Measurements from ENCODE around the gene LRRC4C.

The LRRC4C gene

GRCh38 chr11:40376331-40376730 lies 1083.1 kb downstream of the LRRC4C start:
- H3K27ac ChIP-seq (ENCODE audit: low read depth, low read length): no peak overlapping the region
- H3K4me1 ChIP-seq (ENCODE audit: control insufficient read depth, insufficient read depth, low read length): no peaks in the 10 kb centered on the region
- H3K9ac ChIP-seq (ENCODE audit: low read length): no peak overlapping the region
- H3K27me3 ChIP-seq (ENCODE audit: control insufficient read depth, insufficient read depth, low read length): no peaks in the 10 kb centered on the region
- no peak overlapping the region for H3K4me3 ChIP-seq (ENCODE audit: low read length)
- no peaks in the 10 kb centered on the region for H3K36me3 ChIP-seq (ENCODE audit: control insufficient read depth, insufficient read depth, low read length)

GRCh38 chr11:40370821-40371616 lies 1088.4 kb downstream of the LRRC4C start:
- H3K4me3 ChIP-seq (ENCODE audit: low read length): no peak overlapping the region
- no peaks in the 10 kb centered on the region for H3K36me3 ChIP-seq (ENCODE audit: control insufficient read depth, insufficient read depth, low read length)
- H3K27me3 ChIP-seq (ENCODE audit: control insufficient read depth, insufficient read depth, low read length): no peaks in the 10 kb centered on the region
- no peak overlapping the region for H3K9ac ChIP-seq (ENCODE audit: low read length)
- no peak overlapping the region for H3K27ac ChIP-seq (ENCODE audit: low read depth, low read length)
- no peaks in the 10 kb centered on the region for H3K4me1 ChIP-seq (ENCODE audit: control insufficient read depth, insufficient read depth, low read length)

GRCh38 chr11:40360206-40360798 lies 1099.2 kb downstream of the LRRC4C start:
- H3K36me3 ChIP-seq (ENCODE audit: control insufficient read depth, insufficient read depth, low read length): no peaks in the 10 kb centered on the region
- no peak overlapping the region for H3K9ac ChIP-seq (ENCODE audit: low read length)
- H3K4me3 ChIP-seq (ENCODE audit: low read length): no peak overlapping the region
- no peaks in the 10 kb centered on the region for H3K27me3 ChIP-seq (ENCODE audit: control insufficient read depth, insufficient read depth, low read length)
- no peak overlapping the region for H3K27ac ChIP-seq (ENCODE audit: low read depth, low read length)
- H3K4me1 ChIP-seq (ENCODE audit: control insufficient read depth, insufficient read depth, low read length): no peaks in the 10 kb centered on the region

DNA sequence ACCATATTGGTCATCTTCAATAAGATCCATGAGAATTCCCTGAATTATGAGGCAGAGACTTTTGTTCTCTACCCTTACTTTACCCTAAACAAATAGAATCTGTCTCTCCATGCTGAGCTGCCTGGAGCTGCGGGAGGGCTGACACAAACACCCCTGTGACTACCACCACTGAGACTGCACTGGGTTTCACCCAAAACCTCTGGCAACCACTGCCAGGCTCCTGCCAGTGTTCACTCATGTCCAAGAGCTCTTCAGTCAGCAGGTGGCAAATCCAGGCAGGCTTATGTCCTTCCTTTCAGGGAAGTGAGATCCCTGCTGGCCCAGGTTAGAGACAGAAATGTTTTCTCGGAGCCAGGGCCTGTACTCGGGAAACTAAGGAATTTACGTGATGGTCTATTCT lies 1105.3 kb downstream of the LRRC4C start:
- Histone ChIP-seq H3K27me3 (ENCODE audit: control insufficient read depth, insufficient read depth, low read length) (no peaks in the 10 kb centered on the region), H3K36me3 (ENCODE audit: control insufficient read depth, insufficient read depth, low read length) (no peaks in the 10 kb centered on the region), H3K27ac (ENCODE audit: low read depth, low read length) (no peak overlapping the region), H3K4me1 (ENCODE audit: control insufficient read depth, insufficient read depth, low read length) (no peaks in the 10 kb centered on the region), H3K9ac (ENCODE audit: low read length) (no peak overlapping the region), H3K4me3 (ENCODE audit: low read length) (no peak overlapping the region)

DNA sequence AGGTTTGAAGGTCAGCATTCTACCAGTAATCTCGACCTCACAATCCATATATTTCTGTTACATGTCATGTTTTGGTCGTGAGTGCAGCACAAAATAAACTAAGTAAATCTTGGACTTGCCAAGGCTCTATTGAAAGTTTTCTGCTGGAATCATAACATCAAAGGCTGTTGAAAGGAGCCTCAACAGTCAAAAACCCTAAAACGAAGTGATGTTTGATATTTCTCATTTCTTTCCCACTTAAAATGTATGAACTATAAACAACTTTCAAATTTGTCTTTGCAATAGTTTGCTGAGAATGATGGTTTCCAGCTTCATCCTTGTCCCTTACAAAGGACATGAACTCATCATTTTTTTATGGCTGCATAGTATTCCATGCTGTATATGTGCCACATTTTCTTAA lies 1118.5 kb downstream of the LRRC4C start:
- Histone ChIP-seq H3K27me3 (ENCODE audit: control insufficient read depth, insufficient read depth, low read length) (no peaks in the 10 kb centered on the region), H3K27ac (ENCODE audit: low read depth, low read length) (no peak overlapping the region), H3K4me1 (ENCODE audit: control insufficient read depth, insufficient read depth, low read length) (no peaks in the 10 kb centered on the region), H3K36me3 (ENCODE audit: control insufficient read depth, insufficient read depth, low read length) (no peaks in the 10 kb centered on the region), H3K9ac (ENCODE audit: low read length) (no peak overlapping the region), H3K4me3 (ENCODE audit: low read length) (no peak overlapping the region)

- Histone ChIP-seq H3K9ac (ENCODE audit: low read length) (no peak overlapping the region), H3K36me3 (ENCODE audit: control insufficient read depth, insufficient read depth, low read length) (no peaks in the 10 kb centered on the region), H3K4me1 (ENCODE audit: control insufficient read depth, insufficient read depth, low read length) (no peaks in the 10 kb centered on the region), H3K27me3 (ENCODE audit: control insufficient read depth, insufficient read depth, low read length) (no peaks in the 10 kb centered on the region), H3K4me3 (ENCODE audit: low read length) (no peak overlapping the region), H3K27ac (ENCODE audit: low read depth, low read length) (no peak overlapping the region)
Observed at GRCh38 chr11:40338739-40339138, 1120.7 kb downstream of the LRRC4C start.

DNA sequence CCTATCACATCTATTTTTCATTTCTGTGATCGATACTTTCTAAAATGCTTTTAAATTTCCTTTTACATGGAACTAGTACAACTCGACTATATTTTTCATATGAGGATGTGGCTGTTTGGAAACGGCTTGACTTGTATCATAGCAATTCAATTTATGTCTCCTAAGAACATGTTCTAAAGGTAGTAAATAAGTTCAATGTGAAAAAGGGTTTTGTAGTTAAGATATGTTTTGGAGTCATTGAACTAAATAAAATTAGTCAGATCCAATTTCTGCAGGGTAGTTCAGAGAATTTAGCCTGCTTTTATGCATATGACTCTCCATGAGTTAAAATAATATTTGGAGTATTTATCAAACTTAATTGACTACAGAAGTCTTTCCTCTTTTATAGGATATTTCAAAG lies 1121.4 kb downstream of the LRRC4C start:
- H3K4me3 ChIP-seq (ENCODE audit: low read length): no peak overlapping the region
- no peaks in the 10 kb centered on the region for H3K36me3 ChIP-seq (ENCODE audit: control insufficient read depth, insufficient read depth, low read length)
- no peak overlapping the region for H3K27ac ChIP-seq (ENCODE audit: low read depth, low read length)
- H3K9ac ChIP-seq (ENCODE audit: low read length): no peak overlapping the region
- no peaks in the 10 kb centered on the region for H3K27me3 ChIP-seq (ENCODE audit: control insufficient read depth, insufficient read depth, low read length)
- no peaks in the 10 kb centered on the region for H3K4me1 ChIP-seq (ENCODE audit: control insufficient read depth, insufficient read depth, low read length)

DNA sequence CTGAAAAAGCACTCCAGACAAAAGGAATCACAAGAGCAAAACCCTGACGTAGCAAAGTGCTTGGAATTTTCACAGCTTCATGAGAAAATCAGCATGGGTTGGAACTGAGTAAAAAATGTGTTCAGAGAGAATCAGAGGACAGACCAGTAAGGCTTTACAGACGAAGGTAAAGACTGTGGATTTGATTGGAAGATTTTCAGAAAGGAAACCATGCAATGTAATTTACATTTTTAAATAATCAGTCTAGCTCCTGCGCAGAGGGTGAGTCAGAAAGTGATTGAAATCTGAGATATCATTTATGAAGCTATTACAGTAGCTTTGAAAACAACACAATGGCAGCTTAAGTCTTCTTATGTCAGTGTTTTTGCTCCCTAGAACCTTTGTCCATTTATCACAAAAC lies 1122.3 kb downstream of the LRRC4C start:
- H3K4me1 ChIP-seq (ENCODE audit: control insufficient read depth, insufficient read depth, low read length): no peaks in the 10 kb centered on the region
- no peak overlapping the region for H3K4me3 ChIP-seq (ENCODE audit: low read length)
- no peaks in the 10 kb centered on the region for H3K27me3 ChIP-seq (ENCODE audit: control insufficient read depth, insufficient read depth, low read length)
- H3K27ac ChIP-seq (ENCODE audit: low read depth, low read length): no peak overlapping the region
- no peak overlapping the region for H3K9ac ChIP-seq (ENCODE audit: low read length)
- no peaks in the 10 kb centered on the region for H3K36me3 ChIP-seq (ENCODE audit: control insufficient read depth, insufficient read depth, low read length)

- Histone ChIP-seq H3K4me1 (ENCODE audit: control insufficient read depth, insufficient read depth, low read length) (no peaks in the 10 kb centered on the region), H3K36me3 (ENCODE audit: control insufficient read depth, insufficient read depth, low read length) (no peaks in the 10 kb centered on the region), H3K27ac (ENCODE audit: low read depth, low read length) (peak overlapping the region; percentile 11), H3K27me3 (ENCODE audit: control insufficient read depth, insufficient read depth, low read length) (no peaks in the 10 kb centered on the region), H3K9ac (ENCODE audit: low read length) (no peak overlapping the region), H3K4me3 (ENCODE audit: low read length) (no peak overlapping the region)
Observed at GRCh38 chr11:40328890-40329614, 1130.4 kb downstream of the LRRC4C start.

DNA sequence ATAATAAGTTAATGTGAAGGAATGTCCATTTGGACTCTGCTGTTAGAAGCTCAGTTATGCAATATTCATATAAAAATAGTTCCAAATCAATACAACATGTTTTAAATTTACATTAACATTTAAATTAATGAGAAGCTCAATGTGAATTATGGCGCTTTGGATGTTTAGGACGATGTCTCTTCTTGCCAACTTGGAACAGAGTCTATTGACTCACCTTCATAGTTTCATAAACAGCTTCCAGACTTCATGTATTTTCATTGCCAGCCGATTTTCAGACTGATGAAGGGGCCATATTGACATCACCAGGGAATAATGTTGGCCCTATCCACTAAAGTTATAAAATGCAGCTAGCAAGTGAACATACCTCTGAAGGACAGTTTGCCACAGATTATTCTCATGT lies 1136.2 kb downstream of the LRRC4C start:
- H3K36me3 ChIP-seq (ENCODE audit: control insufficient read depth, insufficient read depth, low read length): no peaks in the 10 kb centered on the region
- H3K4me1 ChIP-seq (ENCODE audit: control insufficient read depth, insufficient read depth, low read length): no peaks in the 10 kb centered on the region
- H3K9ac ChIP-seq (ENCODE audit: low read length): no peak overlapping the region
- H3K27me3 ChIP-seq (ENCODE audit: control insufficient read depth, insufficient read depth, low read length): no peaks in the 10 kb centered on the region
- H3K27ac ChIP-seq (ENCODE audit: low read depth, low read length): no peak overlapping the region
- H3K4me3 ChIP-seq (ENCODE audit: low read length): no peak overlapping the region

DNA sequence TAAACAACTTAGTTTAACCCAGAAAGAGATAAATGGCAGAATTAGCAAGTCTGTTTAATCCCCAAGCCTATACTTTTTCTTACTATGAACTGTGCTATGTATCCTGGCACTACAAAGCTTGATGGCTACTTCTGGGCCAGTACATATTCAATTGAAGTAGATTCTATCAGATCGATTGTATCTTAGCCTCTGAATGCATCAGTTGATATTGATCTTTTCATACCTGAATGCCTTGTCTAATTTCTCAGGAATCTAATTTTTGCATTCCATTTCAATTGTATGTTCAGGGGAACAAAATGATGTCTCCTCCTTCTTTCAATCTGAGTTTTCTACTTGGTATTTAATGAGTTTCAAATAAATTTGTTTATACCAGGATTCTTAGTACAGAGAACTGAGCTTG lies 1137.9 kb downstream of the LRRC4C start:
- Histone ChIP-seq H3K4me1 (ENCODE audit: control insufficient read depth, insufficient read depth, low read length) (no peaks in the 10 kb centered on the region), H3K9ac (ENCODE audit: low read length) (no peak overlapping the region), H3K4me3 (ENCODE audit: low read length) (no peak overlapping the region), H3K36me3 (ENCODE audit: control insufficient read depth, insufficient read depth, low read length) (no peaks in the 10 kb centered on the region), H3K27ac (ENCODE audit: low read depth, low read length) (no peak overlapping the region), H3K27me3 (ENCODE audit: control insufficient read depth, insufficient read depth, low read length) (no peaks in the 10 kb centered on the region)

DNA sequence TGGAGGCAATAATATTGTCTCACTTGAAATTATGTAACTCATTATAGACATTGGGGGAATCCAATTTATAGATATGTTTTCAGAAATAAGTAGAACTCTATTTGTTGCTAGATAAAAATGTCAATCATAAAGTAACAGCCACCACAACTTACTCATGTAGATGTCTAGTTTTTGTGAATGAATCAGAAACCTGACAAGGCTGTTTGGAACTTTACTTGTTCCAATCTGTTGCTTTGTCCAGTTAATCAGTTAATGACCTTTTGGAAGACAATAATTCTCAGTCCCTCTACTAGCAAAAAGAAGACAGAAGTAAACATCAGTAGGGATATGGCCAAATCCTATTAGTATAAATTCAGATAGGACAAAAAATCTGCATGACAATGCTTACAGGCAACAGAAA lies 1143.3 kb downstream of the LRRC4C start:
- no peaks in the 10 kb centered on the region for H3K4me1 ChIP-seq (ENCODE audit: control insufficient read depth, insufficient read depth, low read length)
- no peaks in the 10 kb centered on the region for H3K27me3 ChIP-seq (ENCODE audit: control insufficient read depth, insufficient read depth, low read length)
- no peak overlapping the region for H3K9ac ChIP-seq (ENCODE audit: low read length)
- no peak overlapping the region for H3K4me3 ChIP-seq (ENCODE audit: low read length)
- no peaks in the 10 kb centered on the region for H3K36me3 ChIP-seq (ENCODE audit: control insufficient read depth, insufficient read depth, low read length)
- no peak overlapping the region for H3K27ac ChIP-seq (ENCODE audit: low read depth, low read length)
